Measurements from ENCODE around the gene LIMS1. TPM values are rescaled to one million over a fixed set of nuclear protein-coding genes. Genes with fewer than 3 reads are reported as not detected.

The LIMS1 gene
- total and polyA plus RNA-seq, 4 donors: 26.7 to 102 (median 90.4) TPM

GRCh38 chr2:108611021-108611420, 76.8 kb downstream of the LIMS1 start:
- H3K4me1 ChIP-seq (ENCODE audit: control insufficient read depth in 5 of 5, insufficient read depth in 5 of 5, low read length in 5 of 5): peaks cover 19 to 42% (median 31%) of the 10 kb centered on the region in 5 donors
- H3K9ac ChIP-seq (ENCODE audit: insufficient read depth in 1 of 2, low read length in 2 of 2): no peak overlapping the region
- H3K27me3 ChIP-seq (ENCODE audit: control insufficient read depth in 3 of 3, insufficient read depth in 3 of 3, low read length in 2 of 3): no peaks in the 10 kb centered on the region
- H3K27ac ChIP-seq (ENCODE audit: low read depth in 1 of 2, low read length in 1 of 2): no peak overlapping the region
- no peaks in the 10 kb centered on the region for H3K36me3 ChIP-seq (ENCODE audit: control insufficient read depth in 4 of 4, insufficient read depth in 4 of 4, low read length in 4 of 4)
- no peak for TF ChIP-seq CTCF (IDR thresholded peaks at IDR 0.05; ENCODE audit: control extremely low read depth, extremely low read depth)
- no peak overlapping the region for H3K4me3 ChIP-seq
- WGBS, 2 donors: 60 to 64% methylated on average over 5 of the region's 5 CpGs
- H3K9me3 ChIP-seq (ENCODE audit: control insufficient read depth in 4 of 4, insufficient read depth in 3 of 4, low read length in 3 of 4): no peaks in the 10 kb centered on the region
- no peak for DNase-seq
- no peak for ATAC-seq (ENCODE audit: insufficient read depth, low FRiP score)

- ATAC-seq (ENCODE audit: insufficient read depth, low FRiP score): peak; percentile 82
- no peaks in the 10 kb centered on the region for H3K27me3 ChIP-seq (ENCODE audit: control insufficient read depth in 3 of 3, insufficient read depth in 3 of 3, low read length in 2 of 3)
- H3K9me3 ChIP-seq (ENCODE audit: control insufficient read depth in 4 of 4, insufficient read depth in 3 of 4, low read length in 3 of 4): no peaks in the 10 kb centered on the region
- no peaks in the 10 kb centered on the region for H3K36me3 ChIP-seq (ENCODE audit: control insufficient read depth in 4 of 4, insufficient read depth in 4 of 4, low read length in 4 of 4)
- H3K4me3 ChIP-seq: no peak overlapping the region
- TF ChIP-seq CTCF (IDR thresholded peaks at IDR 0.05; ENCODE audit: control extremely low read depth, extremely low read depth): no peak
- peak overlapping the region in 1 of 2 donors; percentile 79 for H3K9ac ChIP-seq (ENCODE audit: insufficient read depth in 1 of 2, low read length in 2 of 2)
- peaks cover 19 to 51% (median 41%) of the 10 kb centered on the region in 5 donors for H3K4me1 ChIP-seq (ENCODE audit: control insufficient read depth in 5 of 5, insufficient read depth in 5 of 5, low read length in 5 of 5)
- WGBS, 2 donors: 44 to 64% methylated on average over 5 of the region's 5 CpGs
- peak; percentile 80 to 88 (median 87) for DNase-seq
- H3K27ac ChIP-seq (ENCODE audit: low read depth in 1 of 2, low read length in 1 of 2): no peak overlapping the region
Observed at GRCh38 chr2:108612153-108612513, 77.9 kb downstream of the LIMS1 start.

GRCh38 chr2:108612514-108613183, 78.4 kb downstream of the LIMS1 start:
- ATAC-seq (ENCODE audit: insufficient read depth, low FRiP score) (peak; percentile 30), DNase-seq (no peak)
- H3K4me3 ChIP-seq: no peak overlapping the region
- no peaks in the 10 kb centered on the region for H3K27me3 ChIP-seq (ENCODE audit: control insufficient read depth in 3 of 3, insufficient read depth in 3 of 3, low read length in 2 of 3)
- peaks cover 20 to 56% (median 45%) of the 10 kb centered on the region in 5 donors for H3K4me1 ChIP-seq (ENCODE audit: control insufficient read depth in 5 of 5, insufficient read depth in 5 of 5, low read length in 5 of 5)
- TF ChIP-seq CTCF (IDR thresholded peaks at IDR 0.05; ENCODE audit: control extremely low read depth, extremely low read depth): no peak
- peak overlapping the region in 1 of 2 donors; percentile 73 for H3K27ac ChIP-seq (ENCODE audit: low read depth in 1 of 2, low read length in 1 of 2)
- peak overlapping the region in 1 of 2 donors; percentile 79 for H3K9ac ChIP-seq (ENCODE audit: insufficient read depth in 1 of 2, low read length in 2 of 2)
- WGBS, 2 donors: 61 to 72% methylated on average over 10 of the region's 10 CpGs
- H3K36me3 ChIP-seq (ENCODE audit: control insufficient read depth in 4 of 4, insufficient read depth in 4 of 4, low read length in 4 of 4): no peaks in the 10 kb centered on the region
- H3K9me3 ChIP-seq (ENCODE audit: control insufficient read depth in 4 of 4, insufficient read depth in 3 of 4, low read length in 3 of 4): no peaks in the 10 kb centered on the region

All from lung (tissue), 12 donors.